ENCODE measurements around the gene CTPS1.

Gene CTPS1

DNA sequence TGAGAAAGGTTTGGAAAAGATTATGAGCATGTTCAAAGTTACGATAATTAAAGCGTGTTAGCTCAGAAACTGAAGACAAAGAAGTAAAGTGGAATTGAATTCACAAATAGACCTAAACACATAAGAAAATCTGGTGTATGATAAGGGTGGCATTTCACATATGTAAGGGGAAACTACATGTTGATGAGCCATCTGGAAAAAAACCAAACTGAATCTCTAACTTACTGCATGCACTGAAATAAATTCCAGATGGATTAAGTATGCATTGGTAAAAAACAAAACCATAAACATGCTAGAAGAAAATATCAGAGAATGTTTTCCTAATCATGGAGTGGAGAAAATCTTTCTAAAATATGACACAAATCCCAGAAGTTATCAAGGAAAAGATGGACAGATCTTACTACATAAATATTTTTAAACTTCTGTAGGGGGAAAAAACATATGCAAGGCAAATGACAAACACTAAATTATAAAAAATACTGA is 34.0 kb upstream of the CTPS1 start:
- no peaks in the 10 kb centered on the region for H3K36me3 ChIP-seq (ENCODE audit: control insufficient read depth, insufficient read depth, low read length)
- H3K9me3 ChIP-seq (ENCODE audit: control insufficient read depth, low read length): no peaks in the 10 kb centered on the region
- H3K27ac ChIP-seq (ENCODE audit: insufficient read depth, low read depth, low read length, poor library complexity, severe bottlenecking): no peak overlapping the region
- peaks cover 5% of the 10 kb centered on the region for H3K4me1 ChIP-seq (ENCODE audit: control insufficient read depth, insufficient read depth, low read length)
- no peak overlapping the region for H3K4me3 ChIP-seq (ENCODE audit: insufficient read depth, low read depth, low read length)
- no peaks in the 10 kb centered on the region for H3K27me3 ChIP-seq (ENCODE audit: control insufficient read depth, insufficient read depth, low read length, poor library complexity, severe bottlenecking)
- 96% methylated on average over 2 of the region's 2 CpGs for WGBS, 2 experiments

DNA sequence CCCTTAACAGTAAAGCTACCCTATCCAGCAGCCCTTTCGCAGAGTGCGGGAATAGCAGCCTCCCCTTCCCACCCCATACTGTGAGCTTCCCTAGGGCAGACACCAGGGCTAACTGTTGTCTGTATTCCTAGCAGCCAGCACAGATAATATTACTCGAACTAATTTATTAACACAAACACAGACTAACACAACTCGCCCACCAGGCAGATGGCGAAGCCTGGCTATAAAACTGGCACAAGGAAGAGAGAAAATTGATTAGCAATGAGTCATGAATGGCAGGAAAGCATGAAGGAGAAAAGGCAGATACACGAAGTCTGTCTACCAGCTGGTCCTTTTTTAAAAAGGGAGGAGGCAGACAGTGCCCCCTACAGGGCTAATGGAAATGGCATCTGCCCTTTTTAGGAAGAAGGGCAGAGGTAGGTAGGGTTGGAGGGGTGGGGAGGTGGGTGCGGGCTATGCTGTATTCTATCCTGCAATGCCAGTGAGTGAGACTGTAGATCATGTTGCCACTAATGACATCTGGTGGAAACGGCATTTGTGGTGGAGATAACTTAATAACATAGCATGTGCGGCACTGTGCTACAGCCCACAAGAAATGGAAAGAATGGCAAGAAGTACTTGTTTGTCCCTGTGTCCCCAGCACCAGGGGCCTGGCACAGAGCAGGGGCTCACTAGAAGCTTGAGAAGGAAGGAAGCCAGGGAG is 30.6 kb upstream of the CTPS1 start:
- Histone ChIP-seq H3K9me3 (ENCODE audit: control insufficient read depth, low read length) (no peaks in the 10 kb centered on the region), H3K36me3 (ENCODE audit: control insufficient read depth, insufficient read depth, low read length) (no peaks in the 10 kb centered on the region), H3K4me1 (ENCODE audit: control insufficient read depth, insufficient read depth, low read length) (peaks cover 5% of the 10 kb centered on the region), H3K27ac (ENCODE audit: insufficient read depth, low read depth, low read length, poor library complexity, severe bottlenecking) (no peak overlapping the region), H3K4me3 (ENCODE audit: insufficient read depth, low read depth, low read length) (no peak overlapping the region), H3K27me3 (ENCODE audit: control insufficient read depth, insufficient read depth, low read length, poor library complexity, severe bottlenecking) (no peaks in the 10 kb centered on the region)
- WGBS, 2 experiments: 38 to 41% methylated on average over 9 of the region's 9 CpGs

DNA sequence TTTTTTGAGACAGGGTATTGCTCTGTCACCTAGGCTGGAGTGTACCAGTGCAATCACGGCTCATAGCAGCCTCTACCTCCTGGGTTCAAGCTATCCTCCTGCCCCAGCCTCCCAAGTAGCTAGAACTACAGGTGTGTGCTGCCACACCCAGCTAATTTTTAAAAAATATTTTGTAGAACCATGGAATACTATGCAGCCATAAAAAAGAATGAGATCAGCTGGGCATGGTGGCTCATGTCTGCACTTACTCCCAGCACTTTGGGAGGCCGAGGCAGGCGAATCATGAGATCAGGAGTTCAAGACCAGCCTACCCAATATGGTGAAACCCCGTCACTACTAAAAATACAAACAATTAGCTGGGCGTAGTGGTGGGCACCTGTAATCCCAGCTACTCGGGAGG is 29.9 kb upstream of the CTPS1 start:
- H3K36me3 ChIP-seq (ENCODE audit: control insufficient read depth, insufficient read depth, low read length): no peaks in the 10 kb centered on the region
- H3K4me1 ChIP-seq (ENCODE audit: control insufficient read depth, insufficient read depth, low read length): peaks cover 5% of the 10 kb centered on the region
- no peak overlapping the region for H3K4me3 ChIP-seq (ENCODE audit: insufficient read depth, low read depth, low read length)
- H3K9me3 ChIP-seq (ENCODE audit: control insufficient read depth, low read length): no peaks in the 10 kb centered on the region
- H3K27ac ChIP-seq (ENCODE audit: insufficient read depth, low read depth, low read length, poor library complexity, severe bottlenecking): no peak overlapping the region
- 85 to 94% methylated on average over 6 of the region's 6 CpGs for WGBS, 2 experiments
- H3K27me3 ChIP-seq (ENCODE audit: control insufficient read depth, insufficient read depth, low read length, poor library complexity, severe bottlenecking): no peaks in the 10 kb centered on the region

DNA sequence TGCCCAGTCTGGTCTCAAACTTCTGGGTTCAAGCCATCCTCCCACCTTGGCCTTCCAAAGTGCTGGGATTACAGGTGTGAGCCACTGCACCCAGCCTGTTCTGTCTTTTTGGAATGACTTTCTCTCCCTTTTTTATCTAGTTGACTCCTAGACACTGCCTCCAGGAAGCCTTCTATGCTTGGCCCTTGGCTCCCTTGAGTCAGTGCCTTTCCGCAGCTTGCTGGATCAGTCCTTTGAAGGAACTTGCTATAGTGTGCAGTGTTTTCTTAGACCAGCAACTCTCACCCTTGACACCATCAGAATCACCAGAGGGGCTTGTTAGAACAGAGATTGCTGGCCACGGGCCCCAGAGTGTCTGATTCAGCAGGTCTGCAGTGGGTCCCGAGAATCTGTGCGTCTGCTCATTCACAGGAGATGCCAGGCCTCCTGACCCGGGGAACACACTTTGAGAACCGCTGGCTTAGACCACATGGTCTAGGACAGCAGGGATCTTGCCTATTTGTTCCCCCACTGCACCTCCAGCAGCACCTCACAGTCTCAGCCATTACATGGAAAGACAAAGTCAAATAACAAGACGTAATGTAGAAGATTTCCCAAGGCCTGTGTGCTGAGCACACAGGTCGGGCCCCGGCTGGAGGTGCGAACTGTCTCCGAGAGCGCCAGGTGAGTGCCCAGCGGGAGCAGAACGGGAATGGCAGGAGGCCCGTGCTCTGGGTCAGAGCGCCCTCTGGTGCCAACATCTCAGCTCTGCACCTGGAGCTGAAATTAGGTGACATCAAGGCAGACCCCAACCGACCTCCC is 27.4 kb upstream of the CTPS1 start:
- WGBS, 2 experiments: 34 to 36% methylated on average over 17 of the region's 17 CpGs

DNA sequence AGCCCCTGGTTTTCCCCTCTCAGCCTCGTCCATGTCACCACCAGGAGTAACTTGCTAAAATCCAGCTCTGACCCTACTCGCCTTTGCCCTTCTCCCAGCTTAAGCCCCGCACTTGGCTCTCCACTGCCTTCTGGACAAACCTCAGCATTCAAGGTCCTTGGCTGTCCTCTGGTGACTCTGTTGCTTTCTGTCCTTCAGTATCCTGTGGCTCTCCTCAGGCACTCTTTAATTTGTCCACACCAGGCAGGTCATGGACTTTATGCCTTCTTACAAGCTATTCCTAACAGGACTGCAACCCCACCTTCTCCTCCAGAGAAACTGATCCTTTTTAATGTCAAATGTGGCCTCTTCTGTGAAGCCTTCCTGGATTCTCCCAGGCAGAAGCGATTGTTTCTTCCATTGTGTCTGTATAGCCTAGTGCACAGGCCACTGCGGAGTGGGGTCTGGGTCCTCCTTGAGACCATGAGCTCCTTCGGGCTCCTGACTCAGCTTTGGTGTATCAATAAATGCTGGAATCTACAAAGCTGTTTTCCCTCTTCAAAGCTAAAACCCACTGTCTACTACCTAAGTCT is 26.7 kb upstream of the CTPS1 start:
- WGBS, 2 experiments: 49 to 50% methylated on average over 6 of the region's 6 CpGs
- Histone ChIP-seq H3K27ac (ENCODE audit: insufficient read depth, low read depth, low read length, poor library complexity, severe bottlenecking) (no peak overlapping the region), H3K4me3 (ENCODE audit: insufficient read depth, low read depth, low read length) (no peak overlapping the region), H3K36me3 (ENCODE audit: control insufficient read depth, insufficient read depth, low read length) (no peaks in the 10 kb centered on the region), H3K4me1 (ENCODE audit: control insufficient read depth, insufficient read depth, low read length) (peaks cover 5% of the 10 kb centered on the region), H3K27me3 (ENCODE audit: control insufficient read depth, insufficient read depth, low read length, poor library complexity, severe bottlenecking) (no peaks in the 10 kb centered on the region), H3K9me3 (ENCODE audit: control insufficient read depth, low read length) (no peaks in the 10 kb centered on the region)

More for the DNA sequence above, 27.4 kb upstream of the CTPS1 start:
- Histone ChIP-seq H3K4me1 (ENCODE audit: control insufficient read depth, insufficient read depth, low read length) (peaks cover 5% of the 10 kb centered on the region), H3K27me3 (ENCODE audit: control insufficient read depth, insufficient read depth, low read length, poor library complexity, severe bottlenecking) (no peaks in the 10 kb centered on the region), H3K9me3 (ENCODE audit: control insufficient read depth, low read length) (no peaks in the 10 kb centered on the region), H3K27ac (ENCODE audit: insufficient read depth, low read depth, low read length, poor library complexity, severe bottlenecking) (no peak overlapping the region), H3K4me3 (ENCODE audit: insufficient read depth, low read depth, low read length) (no peak overlapping the region), H3K36me3 (ENCODE audit: control insufficient read depth, insufficient read depth, low read length) (no peaks in the 10 kb centered on the region)

DNA sequence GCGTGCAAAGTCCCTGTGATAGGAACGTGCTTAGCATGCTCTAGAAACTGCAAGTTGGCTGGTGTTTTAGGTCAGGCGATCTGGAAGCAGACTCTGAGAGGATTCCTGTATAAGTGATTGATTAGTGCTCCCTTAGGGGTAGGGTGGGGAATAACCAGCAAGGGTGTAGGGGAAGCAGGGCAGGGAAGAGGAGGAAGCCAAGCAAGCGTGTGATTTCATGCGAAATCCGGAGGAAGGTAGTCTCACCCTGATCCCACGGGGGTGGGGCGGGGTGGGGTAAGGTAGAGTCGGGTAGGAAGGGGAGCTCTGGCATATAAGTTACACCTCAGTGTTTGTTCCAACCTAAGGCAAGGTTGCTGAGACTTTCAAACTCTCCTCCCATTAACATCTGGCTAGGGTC is 24.9 kb upstream of the CTPS1 start:
- H3K4me3 ChIP-seq (ENCODE audit: insufficient read depth, low read depth, low read length): no peak overlapping the region
- no peaks in the 10 kb centered on the region for H3K36me3 ChIP-seq (ENCODE audit: control insufficient read depth, insufficient read depth, low read length)
- H3K4me1 ChIP-seq (ENCODE audit: control insufficient read depth, insufficient read depth, low read length): no peaks in the 10 kb centered on the region
- H3K9me3 ChIP-seq (ENCODE audit: control insufficient read depth, low read length): no peaks in the 10 kb centered on the region
- H3K27ac ChIP-seq (ENCODE audit: insufficient read depth, low read depth, low read length, poor library complexity, severe bottlenecking): no peak overlapping the region
- no peaks in the 10 kb centered on the region for H3K27me3 ChIP-seq (ENCODE audit: control insufficient read depth, insufficient read depth, low read length, poor library complexity, severe bottlenecking)
- WGBS, 2 experiments: 73 to 74% methylated on average over 9 of the region's 9 CpGs

DNA sequence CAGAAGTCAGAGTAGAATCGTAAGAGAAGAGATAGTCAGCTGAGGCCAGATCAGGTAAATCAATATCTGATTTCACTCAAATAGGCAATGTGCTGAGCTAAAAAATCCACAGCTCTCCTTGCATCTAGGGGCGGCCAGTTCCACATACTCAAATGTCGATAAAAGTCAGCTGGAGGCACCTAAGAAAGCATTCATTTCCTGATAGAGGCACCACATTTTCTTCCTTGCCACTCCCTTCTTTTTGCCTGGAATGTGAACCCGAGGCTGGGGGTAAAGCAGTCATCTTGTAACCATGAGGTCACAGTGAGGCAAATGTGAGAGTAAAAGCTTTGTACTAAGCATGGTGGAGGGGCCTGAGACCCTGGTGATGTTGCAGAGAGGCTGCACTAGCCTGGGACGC is 24.2 kb upstream of the CTPS1 start:
- Histone ChIP-seq H3K9me3 (ENCODE audit: control insufficient read depth, low read length) (no peaks in the 10 kb centered on the region), H3K4me1 (ENCODE audit: control insufficient read depth, insufficient read depth, low read length) (no peaks in the 10 kb centered on the region), H3K4me3 (ENCODE audit: insufficient read depth, low read depth, low read length) (no peak overlapping the region), H3K27me3 (ENCODE audit: control insufficient read depth, insufficient read depth, low read length, poor library complexity, severe bottlenecking) (no peaks in the 10 kb centered on the region), H3K27ac (ENCODE audit: insufficient read depth, low read depth, low read length, poor library complexity, severe bottlenecking) (no peak overlapping the region), H3K36me3 (ENCODE audit: control insufficient read depth, insufficient read depth, low read length) (no peaks in the 10 kb centered on the region)
- WGBS, 2 experiments: 74 to 79% methylated on average over 5 of the region's 5 CpGs

DNA sequence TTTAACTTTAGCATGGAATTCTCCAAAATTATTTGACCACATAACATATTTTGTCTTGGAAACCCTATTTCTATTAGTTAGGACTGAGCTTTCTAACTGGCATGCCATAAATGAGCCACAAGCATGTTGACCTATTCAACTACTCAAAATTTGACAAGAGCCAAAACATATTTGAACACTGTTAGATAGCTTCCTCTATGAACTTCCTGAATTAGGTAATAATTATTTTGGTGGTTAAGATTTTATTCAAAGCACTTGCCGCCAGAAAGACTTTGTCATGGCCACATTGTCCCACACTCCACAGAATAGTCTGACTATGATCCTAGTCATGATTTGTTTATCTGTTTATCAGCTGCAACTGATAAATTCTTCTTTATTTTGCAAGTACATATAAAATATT is 23.1 kb upstream of the CTPS1 start:
- Histone ChIP-seq H3K36me3 (ENCODE audit: control insufficient read depth, insufficient read depth, low read length) (no peaks in the 10 kb centered on the region), H3K27me3 (ENCODE audit: control insufficient read depth, insufficient read depth, low read length, poor library complexity, severe bottlenecking) (no peaks in the 10 kb centered on the region), H3K4me3 (ENCODE audit: insufficient read depth, low read depth, low read length) (no peak overlapping the region), H3K27ac (ENCODE audit: insufficient read depth, low read depth, low read length, poor library complexity, severe bottlenecking) (no peak overlapping the region), H3K9me3 (ENCODE audit: control insufficient read depth, low read length) (no peaks in the 10 kb centered on the region), H3K4me1 (ENCODE audit: control insufficient read depth, insufficient read depth, low read length) (no peaks in the 10 kb centered on the region)
- 83% methylated on average over 1 of the region's 1 CpG; no CpG with 5 or more reads in 1 of the 2 experiments for WGBS, 2 experiments

DNA sequence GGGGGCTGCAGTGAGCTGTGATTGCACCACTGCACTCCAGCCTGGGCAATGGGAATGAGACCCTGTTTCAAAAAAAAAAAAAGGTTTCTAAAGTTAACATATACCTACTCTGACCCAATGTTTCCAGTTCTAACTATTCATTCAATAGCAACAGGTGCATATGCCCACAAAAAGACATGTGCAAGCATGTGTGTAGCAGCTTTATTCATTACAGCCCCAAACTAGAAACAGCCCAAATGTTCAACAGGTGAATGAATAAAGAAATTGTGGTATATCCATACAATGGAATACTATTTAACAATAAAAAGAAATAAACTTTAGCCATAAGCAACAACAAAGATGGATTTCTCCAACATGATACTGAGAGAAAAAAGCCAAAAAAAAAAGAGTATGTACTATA is 21.3 kb upstream of the CTPS1 start:
- Histone ChIP-seq H3K4me3 (ENCODE audit: insufficient read depth, low read depth, low read length) (no peak overlapping the region), H3K36me3 (ENCODE audit: control insufficient read depth, insufficient read depth, low read length) (no peaks in the 10 kb centered on the region), H3K27ac (ENCODE audit: insufficient read depth, low read depth, low read length, poor library complexity, severe bottlenecking) (no peak overlapping the region), H3K27me3 (ENCODE audit: control insufficient read depth, insufficient read depth, low read length, poor library complexity, severe bottlenecking) (no peaks in the 10 kb centered on the region), H3K4me1 (ENCODE audit: control insufficient read depth, insufficient read depth, low read length) (no peaks in the 10 kb centered on the region), H3K9me3 (ENCODE audit: control insufficient read depth, low read length) (no peaks in the 10 kb centered on the region)

DNA sequence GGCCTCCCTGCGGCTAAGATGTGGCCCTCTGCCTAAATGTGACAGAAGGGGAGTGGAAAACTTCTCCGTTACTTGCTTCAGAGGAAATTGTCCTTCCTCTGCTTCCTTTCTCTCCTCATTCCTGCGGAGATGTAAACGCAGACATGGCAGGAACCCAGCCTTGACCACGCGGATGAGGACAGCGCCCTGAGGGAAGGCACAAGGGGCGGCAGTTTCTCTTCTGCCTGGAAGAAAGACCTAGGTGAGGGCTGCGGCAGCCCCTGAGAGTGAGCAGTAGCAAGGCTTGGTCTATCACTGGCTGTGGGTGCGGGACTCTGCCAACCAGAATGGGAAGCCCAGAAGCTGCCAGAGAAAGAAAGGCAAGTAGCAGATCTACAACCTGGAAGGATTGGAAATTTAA is 14.0 kb upstream of the CTPS1 start:
- no peaks in the 10 kb centered on the region for H3K27me3 ChIP-seq (ENCODE audit: control insufficient read depth, insufficient read depth, low read length, poor library complexity, severe bottlenecking)
- 61 to 70% methylated on average over 10 of the region's 10 CpGs for WGBS, 2 experiments
- H3K27ac ChIP-seq (ENCODE audit: insufficient read depth, low read depth, low read length, poor library complexity, severe bottlenecking): no peak overlapping the region
- H3K9me3 ChIP-seq (ENCODE audit: control insufficient read depth, low read length): no peaks in the 10 kb centered on the region
- no peaks in the 10 kb centered on the region for H3K36me3 ChIP-seq (ENCODE audit: control insufficient read depth, insufficient read depth, low read length)
- no peaks in the 10 kb centered on the region for H3K4me1 ChIP-seq (ENCODE audit: control insufficient read depth, insufficient read depth, low read length)
- H3K4me3 ChIP-seq (ENCODE audit: insufficient read depth, low read depth, low read length): no peak overlapping the region

All from ectodermal cell (in vitro differentiated cells).